ENCODE data around the gene PROM1. TPM values are rescaled to one million over a fixed set of nuclear protein-coding genes. Genes with fewer than 3 reads are reported as not detected.

The PROM1 gene
- total and polyA plus RNA-seq, 2 donors (not counting 1 experiment from before 2014, with no cell fraction given), result 0.10 to 0.17 TPM

- no peaks in the 10 kb centered on the region for H3K9me3 ChIP-seq (ENCODE audit: control insufficient read depth, insufficient read depth, low read depth, low read length)
- no peak overlapping the region for H3K27ac ChIP-seq (ENCODE audit: insufficient read depth, low read length)
- H3K36me3 ChIP-seq (ENCODE audit: control insufficient read depth, insufficient read depth, low read length), result no peaks in the 10 kb centered on the region
- no peak overlapping the region for H3K9ac ChIP-seq (ENCODE audit: insufficient read depth, low read length)
- H3K4me1 ChIP-seq (ENCODE audit: control insufficient read depth, extremely low read depth, insufficient read depth, low read length), result no peaks in the 10 kb centered on the region
- peak; percentile 4 to 13 for DNase-seq (ENCODE audit: low read depth in 2 of 2)
- no peaks in the 10 kb centered on the region for H3K27me3 ChIP-seq (ENCODE audit: control insufficient read depth, insufficient read depth, low read length)
- H2AFZ ChIP-seq (ENCODE audit: low read length), result no peak overlapping the region
- H3K79me2 ChIP-seq (ENCODE audit: control insufficient read depth, insufficient read depth, low read length), result no peaks in the 10 kb centered on the region
- TF ChIP-seq EZH2 (IDR thresholded peaks at IDR 0.05; ENCODE audit: low read length, missing control alignments) (no peak), CTCF (conservative IDR thresholded peaks at IDR 0.05 in 1 of 2, IDR thresholded peaks at IDR 0.05 in 1 of 2; ENCODE audit: low read depth in 1 of 2, low read length in 2 of 2) (peak; percentile 15 to 18)
- no peaks in the 10 kb centered on the region for H4K20me1 ChIP-seq (ENCODE audit: control insufficient read depth, extremely low read depth, insufficient read depth, low read length)
- H3K4me2 ChIP-seq (ENCODE audit: extremely low read depth, insufficient read depth, low read length), result no peak overlapping the region
- H3K4me3 ChIP-seq (replicated peaks in 1 of 4; ENCODE audit: control extremely low read depth in 1 of 4, insufficient read depth in 1 of 4, low read depth in 3 of 4, low read length in 4 of 4), result no peak overlapping the region
These were observed 128.2 kb downstream of the PROM1 start for GRCh38 chr4:15955670-15956069.

GRCh38 chr4:15953625-15954024, 130.2 kb downstream of the PROM1 start:
- no peak overlapping the region for H3K4me2 ChIP-seq (ENCODE audit: extremely low read depth, insufficient read depth, low read length)

GRCh38 chr4:15951781-15952180, 132.0 kb downstream of the PROM1 start:
- H3K27ac ChIP-seq (ENCODE audit: insufficient read depth, low read length), result no peak overlapping the region
- TF ChIP-seq CTCF (conservative IDR thresholded peaks at IDR 0.05 in 1 of 2, IDR thresholded peaks at IDR 0.05 in 1 of 2; ENCODE audit: low read depth in 1 of 2, low read length in 2 of 2) (no peak), EZH2 (IDR thresholded peaks at IDR 0.05; ENCODE audit: low read length, missing control alignments) (no peak)

More at GRCh38 chr4:15953625-15954024, 130.2 kb downstream of the PROM1 start:
- H2AFZ ChIP-seq (ENCODE audit: low read length), result no peak overlapping the region
- no peaks in the 10 kb centered on the region for H4K20me1 ChIP-seq (ENCODE audit: control insufficient read depth, extremely low read depth, insufficient read depth, low read length)
- no peaks in the 10 kb centered on the region for H3K4me1 ChIP-seq (ENCODE audit: control insufficient read depth, extremely low read depth, insufficient read depth, low read length)
- no peak for DNase-seq (ENCODE audit: low read depth in 2 of 2)
- H3K27me3 ChIP-seq (ENCODE audit: control insufficient read depth, insufficient read depth, low read length), result no peaks in the 10 kb centered on the region
- H3K79me2 ChIP-seq (ENCODE audit: control insufficient read depth, insufficient read depth, low read length), result no peaks in the 10 kb centered on the region
- no peak overlapping the region for H3K9ac ChIP-seq (ENCODE audit: insufficient read depth, low read length)
- no peaks in the 10 kb centered on the region for H3K9me3 ChIP-seq (ENCODE audit: control insufficient read depth, insufficient read depth, low read depth, low read length)
- no peaks in the 10 kb centered on the region for H3K36me3 ChIP-seq (ENCODE audit: control insufficient read depth, insufficient read depth, low read length)
- H3K27ac ChIP-seq (ENCODE audit: insufficient read depth, low read length), result no peak overlapping the region
- no peak overlapping the region for H3K4me3 ChIP-seq (replicated peaks in 1 of 4; ENCODE audit: control extremely low read depth in 1 of 4, insufficient read depth in 1 of 4, low read depth in 3 of 4, low read length in 4 of 4)
- no peak for TF ChIP-seq CTCF (conservative IDR thresholded peaks at IDR 0.05 in 1 of 2, IDR thresholded peaks at IDR 0.05 in 1 of 2; ENCODE audit: low read depth in 1 of 2, low read length in 2 of 2)

More at GRCh38 chr4:15951781-15952180, 132.0 kb downstream of the PROM1 start:
- H3K4me3 ChIP-seq (replicated peaks in 1 of 4; ENCODE audit: control extremely low read depth in 1 of 4, insufficient read depth in 1 of 4, low read depth in 3 of 4, low read length in 4 of 4), result no peak overlapping the region
- no peaks in the 10 kb centered on the region for H3K4me1 ChIP-seq (ENCODE audit: control insufficient read depth, extremely low read depth, insufficient read depth, low read length)
- no peaks in the 10 kb centered on the region for H4K20me1 ChIP-seq (ENCODE audit: control insufficient read depth, extremely low read depth, insufficient read depth, low read length)
- H3K9ac ChIP-seq (ENCODE audit: insufficient read depth, low read length), result no peak overlapping the region
- H2AFZ ChIP-seq (ENCODE audit: low read length), result no peak overlapping the region
- H3K27me3 ChIP-seq (ENCODE audit: control insufficient read depth, insufficient read depth, low read length), result no peaks in the 10 kb centered on the region
- H3K9me3 ChIP-seq (ENCODE audit: control insufficient read depth, insufficient read depth, low read depth, low read length), result no peaks in the 10 kb centered on the region
- no peaks in the 10 kb centered on the region for H3K79me2 ChIP-seq (ENCODE audit: control insufficient read depth, insufficient read depth, low read length)
- H3K4me2 ChIP-seq (ENCODE audit: extremely low read depth, insufficient read depth, low read length), result no peak overlapping the region
- DNase-seq (ENCODE audit: low read depth in 2 of 2), result no peak
- no peaks in the 10 kb centered on the region for H3K36me3 ChIP-seq (ENCODE audit: control insufficient read depth, insufficient read depth, low read length)

Measured in fibroblast of lung (primary cell).